Activated CD8-positive, alpha-beta memory T cell treated with anti-CD3 and anti-CD28 coated beads for 4 hours (primary cell): Measurements from ENCODE around the gene RTRAF.

Experiments
- DNase-seq, 2 donors: peaks; one replicate each; pipeline ENCODE4 v3.0.0-alpha.2; 2020; ENCODE audit warnings: low read depth in 2 of 2

Gene RTRAF

DNA sequence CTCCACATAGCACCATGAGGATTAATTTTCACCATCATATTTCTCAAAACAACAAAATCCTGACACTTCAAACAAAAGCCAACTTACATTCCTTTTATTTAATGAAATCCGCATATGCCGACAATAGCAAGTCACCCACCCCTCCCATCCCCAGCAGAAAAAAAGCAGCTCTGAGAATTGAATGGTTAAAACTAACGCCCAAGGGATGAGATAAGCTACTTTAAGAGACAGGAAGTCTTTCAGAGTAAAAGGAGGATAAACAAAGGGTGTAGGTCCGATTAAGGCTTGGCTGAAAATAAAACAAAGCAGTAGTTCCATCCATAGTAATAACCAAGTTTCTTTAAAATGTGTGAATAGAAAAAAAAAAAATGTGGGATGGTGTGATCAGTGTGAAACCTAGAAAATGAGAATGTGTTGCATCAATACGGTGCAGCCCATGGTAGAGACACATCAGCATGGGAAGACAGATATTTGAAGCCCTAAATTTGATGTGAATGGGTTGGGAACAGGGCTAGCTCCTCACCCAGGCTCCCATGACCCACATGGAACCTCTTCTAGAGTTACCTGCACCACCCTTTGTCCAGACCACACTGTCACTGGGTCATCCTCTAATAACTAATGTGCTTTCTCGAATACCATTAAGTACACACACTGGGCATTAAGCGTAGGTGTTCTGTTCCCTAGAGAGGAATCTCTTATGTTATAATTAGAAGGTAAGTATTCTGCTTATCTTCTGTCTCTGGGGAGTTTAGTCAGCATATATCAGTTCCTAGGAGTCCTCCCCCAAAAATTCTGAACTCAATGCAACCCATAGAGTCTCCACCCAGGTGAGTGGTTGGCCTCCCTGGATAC, 31.7 kb downstream of the RTRAF start:
- DNase-seq = no peak

DNA sequence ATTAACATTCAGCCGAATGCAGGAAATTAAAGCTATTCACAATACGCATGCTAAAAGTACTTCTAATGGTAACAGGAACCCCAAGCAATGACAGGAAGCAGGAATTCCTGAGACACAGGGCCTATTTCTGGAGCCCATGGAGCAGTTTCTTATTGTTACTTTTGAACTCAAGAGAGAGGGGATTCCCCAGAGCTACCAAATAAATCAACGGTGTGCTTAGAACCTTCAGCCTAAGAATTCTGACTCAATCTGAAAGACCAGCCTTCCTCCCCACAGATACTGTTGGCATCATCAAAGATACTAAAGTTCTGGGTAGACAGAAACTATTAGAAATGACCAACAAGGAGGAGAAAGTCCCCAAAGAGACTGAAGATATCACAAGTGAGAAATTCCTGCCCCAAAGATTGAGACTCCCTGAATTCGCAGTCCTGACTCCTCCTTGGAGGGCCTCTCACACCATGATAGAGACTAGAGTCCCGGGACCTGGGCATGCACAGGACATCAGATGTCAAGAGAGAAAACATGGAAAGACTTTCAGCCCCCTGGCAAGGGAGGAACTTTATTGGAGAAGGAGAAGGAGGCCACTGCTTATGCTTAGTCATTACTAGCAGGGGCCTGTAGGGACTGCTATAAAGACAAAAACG, 32.7 kb downstream of the RTRAF start:
- no peak for DNase-seq

DNA sequence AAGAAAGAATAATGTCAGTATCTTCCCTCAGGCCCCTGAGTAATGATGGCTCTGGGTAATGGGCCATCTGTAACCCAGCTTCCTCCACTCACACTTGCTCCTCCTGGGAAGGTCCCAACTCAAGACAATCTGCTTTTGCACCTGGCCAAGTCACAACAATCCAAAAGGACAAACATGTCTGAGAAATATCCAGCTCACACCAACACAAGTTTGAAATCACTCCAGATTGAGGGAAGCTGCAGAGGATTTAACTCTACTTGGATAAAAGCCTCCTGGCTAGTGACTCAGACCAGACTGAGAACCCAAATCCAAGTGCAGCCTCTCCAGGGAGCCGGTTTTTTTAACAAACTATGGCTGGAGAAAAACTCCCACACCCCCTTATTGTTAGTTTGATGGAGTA, 34.2 kb downstream of the RTRAF start:
- no peak for DNase-seq

DNA sequence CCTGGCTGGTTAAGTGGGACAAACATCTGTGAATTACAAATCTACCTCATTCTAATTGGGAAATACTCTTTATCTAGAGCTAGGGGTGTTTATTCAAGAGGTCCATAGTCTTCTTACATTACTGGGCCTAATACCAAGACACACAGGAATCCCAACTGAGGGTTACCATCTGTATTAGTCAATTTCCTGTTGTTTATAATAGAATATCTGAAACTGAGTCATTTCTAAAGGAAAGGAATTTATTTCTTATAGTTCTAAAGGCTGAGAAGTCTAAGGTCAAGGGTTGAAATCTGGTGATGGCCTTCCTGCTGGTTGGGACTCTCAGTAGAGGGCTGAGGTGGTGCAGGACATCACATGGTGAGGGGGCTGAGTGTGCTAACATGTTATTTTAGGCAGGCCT, 36.0 kb downstream of the RTRAF start:
- DNase-seq = no peak

DNA sequence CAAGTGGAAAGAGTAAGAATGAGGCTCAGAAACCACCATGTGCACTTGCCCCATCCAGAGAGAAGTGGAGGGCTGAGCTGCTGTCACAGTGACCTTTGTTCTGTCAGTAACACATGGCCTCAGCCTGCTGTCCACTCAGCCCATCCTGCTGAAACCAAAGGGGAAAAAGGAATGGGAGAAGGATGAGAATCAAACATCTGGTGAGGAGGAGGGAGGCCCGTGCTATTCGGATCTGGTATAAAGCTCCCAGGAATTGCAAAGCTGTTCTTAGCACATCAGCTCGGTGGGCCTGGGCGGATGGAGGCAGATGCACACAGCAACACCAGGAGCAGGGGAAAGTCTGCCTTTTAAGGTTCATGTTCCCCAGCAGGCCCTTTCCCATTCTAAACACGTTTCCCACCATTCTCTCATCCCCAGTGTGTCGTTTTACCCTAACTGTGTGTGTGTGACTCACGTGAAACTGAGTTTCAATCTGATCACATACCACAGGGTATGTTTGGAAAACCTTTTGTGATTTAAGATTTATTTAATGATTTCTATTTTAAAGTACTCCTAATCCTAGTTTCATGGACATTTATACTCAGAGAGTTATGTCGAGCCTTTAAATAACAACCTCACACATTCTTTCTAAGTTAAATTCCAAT, 36.8 kb downstream of the RTRAF start:
- DNase-seq = no peak

DNA sequence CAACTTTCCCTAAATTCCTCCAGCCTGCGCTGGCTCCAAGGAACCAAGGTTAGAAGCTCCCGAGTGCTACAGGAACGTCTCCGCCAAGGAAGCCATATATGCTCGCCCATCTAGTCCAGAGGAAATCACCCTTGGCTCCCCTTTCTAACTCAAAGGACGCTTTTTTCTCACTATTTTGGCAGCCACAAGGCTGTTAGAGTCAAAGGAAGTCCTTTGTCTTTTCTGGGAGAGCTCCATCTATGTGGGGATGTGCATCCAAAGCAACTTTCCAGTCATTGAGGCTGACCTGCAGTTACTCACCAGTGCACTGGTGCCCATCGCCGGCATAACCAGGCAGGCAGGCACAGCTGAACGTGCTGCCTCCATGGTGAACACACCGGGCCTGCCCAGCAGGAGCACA, 37.6 kb downstream of the RTRAF start:
- DNase-seq = no peak

DNA sequence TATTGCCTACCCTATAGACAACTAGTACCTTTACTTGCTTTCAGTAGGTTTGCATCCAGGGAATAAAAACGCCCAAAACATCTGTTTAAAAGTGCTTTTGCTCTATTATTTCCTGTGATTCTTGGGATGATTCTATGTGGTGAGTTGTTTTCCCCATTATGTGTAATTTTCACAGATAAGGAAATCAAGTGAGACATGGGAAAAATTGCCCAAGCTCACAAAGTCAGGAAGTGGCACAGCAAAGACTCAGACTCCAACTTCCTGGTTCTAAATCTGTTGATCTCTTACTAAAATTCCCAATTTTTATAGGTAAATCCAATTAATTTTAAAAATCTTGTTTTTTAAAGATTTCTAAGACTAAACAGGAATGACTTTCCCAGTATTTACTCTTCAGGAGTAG, 40.5 kb downstream of the RTRAF start:
- no peak for DNase-seq

DNA sequence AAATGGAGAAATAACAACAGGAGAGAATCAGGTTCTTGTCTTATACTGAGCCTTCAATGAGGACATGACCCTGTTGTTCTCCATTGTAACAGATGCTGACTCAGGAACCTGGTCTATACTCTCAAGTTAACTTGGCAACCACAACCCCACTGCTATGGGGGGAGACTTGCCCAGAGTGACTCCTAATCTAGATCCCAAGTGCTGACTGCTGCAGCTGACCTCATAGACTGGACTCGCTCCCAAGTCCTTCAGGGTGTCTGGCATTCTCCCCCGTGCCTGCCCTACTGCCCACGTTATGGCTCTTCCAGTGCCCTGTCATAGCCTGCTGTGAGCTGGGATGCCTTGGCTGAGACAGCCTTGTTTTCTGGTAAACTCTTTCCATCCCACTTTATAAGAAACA, 42.4 kb downstream of the RTRAF start:
- DNase-seq = no peak

DNA sequence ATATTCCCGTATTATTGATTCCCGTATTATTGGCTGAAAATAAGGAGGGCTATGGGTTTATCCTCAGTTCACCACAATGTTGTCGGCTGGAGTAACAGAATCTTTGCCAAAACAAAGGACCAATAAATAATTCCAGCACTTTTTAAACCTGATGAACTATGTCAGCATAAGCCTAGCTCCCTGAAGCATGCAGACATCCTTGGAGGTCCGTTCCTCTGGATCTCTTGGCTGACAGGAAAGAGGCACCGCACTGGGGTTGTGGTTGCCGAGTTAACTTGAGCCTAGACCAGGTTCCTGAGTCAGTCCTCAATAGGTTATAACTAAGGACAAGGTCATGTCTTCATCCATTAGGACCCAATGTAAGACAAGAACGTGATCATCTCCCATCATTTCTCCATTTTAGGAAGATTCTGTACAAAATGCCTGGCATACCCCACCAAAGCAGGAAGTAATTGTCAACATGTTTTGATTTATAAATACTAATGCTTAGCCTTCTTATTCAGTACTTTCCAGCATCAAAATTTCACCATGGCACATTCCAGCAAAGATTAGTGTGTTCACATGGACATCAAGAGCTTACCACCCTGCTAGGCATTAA, 43.0 kb downstream of the RTRAF start:
- no peak for DNase-seq

DNA sequence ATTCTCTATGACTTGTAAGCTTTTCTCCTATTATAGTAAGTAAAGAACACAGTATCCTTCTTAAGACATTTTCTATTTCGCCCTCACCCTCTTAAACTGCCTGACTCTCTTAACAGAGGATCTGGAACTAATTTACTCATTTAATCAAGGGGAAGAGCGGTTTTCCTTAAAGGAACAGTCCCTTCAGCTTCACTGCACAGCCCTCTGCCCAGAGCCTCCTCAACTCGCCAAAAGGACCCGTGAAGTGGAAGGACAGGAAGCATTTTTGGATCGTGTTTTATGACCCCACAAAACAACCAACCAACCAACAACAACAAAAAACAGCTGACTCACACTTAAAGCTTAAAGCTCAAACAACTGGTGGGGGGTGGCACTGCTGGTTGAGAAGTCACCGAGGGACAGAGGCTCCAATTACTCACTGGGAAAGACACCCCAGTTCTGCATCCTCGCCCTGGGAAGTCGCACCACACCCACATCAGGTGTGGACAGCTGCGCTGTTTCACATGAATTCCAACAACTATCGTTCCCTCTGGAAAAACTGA, 43.8 kb downstream of the RTRAF start:
- DNase-seq = no peak

DNA sequence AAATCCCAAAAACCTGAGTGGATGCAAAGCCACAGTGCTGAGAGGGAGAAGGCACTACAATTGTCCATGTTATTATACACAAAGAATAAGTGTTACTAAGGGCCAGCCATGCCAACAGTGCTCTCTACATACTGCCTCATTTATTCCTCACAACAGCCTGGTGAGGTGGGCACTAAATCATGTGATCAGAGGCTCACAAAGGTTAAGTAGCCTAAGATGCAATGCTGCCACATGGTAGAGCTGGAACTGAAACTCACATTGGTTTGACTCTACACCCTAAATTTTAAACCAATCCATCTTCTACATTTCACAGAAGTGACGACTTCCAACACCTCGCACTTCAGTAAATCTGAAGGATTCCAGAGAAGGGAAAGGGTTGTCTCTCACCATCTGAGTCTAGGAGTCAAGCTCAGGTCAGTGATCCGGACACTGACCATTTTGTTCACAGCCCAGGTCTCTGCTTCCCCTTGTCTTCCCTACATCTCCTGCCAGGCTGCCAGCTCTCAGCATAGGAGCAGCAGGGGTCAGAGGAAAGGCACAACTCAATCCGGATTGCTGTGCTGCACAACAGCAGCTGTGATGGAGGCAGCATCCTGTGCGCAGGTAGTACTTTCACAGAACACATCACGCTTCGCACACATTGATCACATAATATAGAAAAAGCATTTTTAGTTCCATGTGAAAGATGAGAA, 49.9 kb downstream of the RTRAF start:
- no peak for DNase-seq

DNA sequence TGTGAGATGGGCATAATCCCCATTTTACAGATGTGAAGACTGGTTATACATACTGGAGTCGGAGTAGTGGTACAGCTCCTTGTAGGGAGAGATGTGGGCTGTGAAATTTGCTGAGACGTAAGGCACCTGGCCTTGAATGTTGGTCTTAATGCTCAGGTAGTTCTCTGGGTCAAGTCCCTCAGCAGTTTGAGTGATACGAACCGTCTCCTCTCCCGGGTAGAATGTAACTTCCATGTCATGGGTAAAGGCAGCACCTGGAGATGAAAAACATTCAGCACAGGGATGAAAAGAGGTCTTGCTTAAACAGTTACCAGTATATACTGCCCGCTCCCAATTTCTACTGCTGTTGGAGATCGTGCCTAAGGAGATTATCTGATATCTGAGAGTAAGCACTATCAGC, 51.3 kb downstream of the RTRAF start:
- no peak for DNase-seq

DNA sequence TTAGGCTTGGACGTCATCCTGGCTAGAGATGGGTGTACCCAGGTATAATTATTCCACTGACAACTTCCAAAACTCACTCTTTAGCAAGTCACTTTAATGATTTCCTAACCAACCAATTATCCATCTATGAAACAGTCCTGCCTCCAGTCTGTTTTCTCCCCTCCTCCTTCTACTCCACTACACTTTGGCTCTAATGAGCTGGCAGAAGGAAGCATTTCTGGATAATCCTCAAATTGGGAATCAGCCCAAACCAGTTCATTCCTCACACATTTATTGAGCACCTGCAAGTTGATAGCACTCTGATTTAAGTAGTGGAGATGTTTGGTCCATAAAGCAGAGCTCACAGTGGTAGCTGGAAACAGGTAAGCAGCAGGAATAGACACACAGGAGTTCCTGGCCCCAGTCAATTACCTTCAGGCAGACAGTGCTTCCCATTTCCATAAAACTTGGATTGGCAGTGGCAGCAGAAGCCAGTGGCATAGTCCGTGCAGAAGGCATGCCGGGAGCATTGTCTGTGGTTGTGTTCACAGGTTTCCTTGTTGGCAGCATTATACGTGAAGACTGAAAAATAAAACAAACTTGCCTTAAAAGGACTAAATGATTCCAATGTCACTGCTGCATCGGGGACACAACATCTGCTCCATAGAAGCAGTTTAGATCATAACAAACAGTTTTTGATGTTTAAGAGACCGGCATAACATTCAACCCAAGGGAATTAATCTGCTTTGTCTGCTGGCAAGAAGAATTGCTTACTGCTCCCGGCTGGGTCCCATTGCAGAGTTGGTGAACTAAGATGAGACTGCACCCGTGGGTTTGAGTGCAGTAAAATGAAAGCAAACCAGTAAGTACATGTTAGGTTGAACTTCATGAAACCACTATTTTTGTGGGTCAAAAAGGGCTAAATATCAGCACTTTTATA, 53.3 kb downstream of the RTRAF start:
- DNase-seq = no peak

DNA sequence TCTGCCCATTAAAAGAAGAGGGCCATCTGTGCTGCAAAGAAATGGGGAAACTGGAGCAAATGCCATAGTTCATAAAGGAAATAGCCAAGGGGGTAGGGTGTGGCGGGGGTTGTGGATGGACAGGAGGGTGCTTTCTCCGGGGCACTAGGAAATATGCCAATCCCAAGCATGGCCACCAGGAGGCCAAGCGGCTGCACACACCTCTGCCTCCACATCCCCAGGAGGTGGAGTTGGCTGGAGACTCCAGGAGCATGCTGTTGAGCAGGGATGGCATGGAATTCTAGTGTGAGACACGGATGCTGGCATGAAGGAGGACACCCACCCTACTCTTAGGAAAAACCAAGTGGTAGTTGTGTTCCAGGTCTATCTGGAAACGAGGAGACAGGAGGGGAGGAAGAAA, 54.3 kb downstream of the RTRAF start:
- DNase-seq = no peak

DNA sequence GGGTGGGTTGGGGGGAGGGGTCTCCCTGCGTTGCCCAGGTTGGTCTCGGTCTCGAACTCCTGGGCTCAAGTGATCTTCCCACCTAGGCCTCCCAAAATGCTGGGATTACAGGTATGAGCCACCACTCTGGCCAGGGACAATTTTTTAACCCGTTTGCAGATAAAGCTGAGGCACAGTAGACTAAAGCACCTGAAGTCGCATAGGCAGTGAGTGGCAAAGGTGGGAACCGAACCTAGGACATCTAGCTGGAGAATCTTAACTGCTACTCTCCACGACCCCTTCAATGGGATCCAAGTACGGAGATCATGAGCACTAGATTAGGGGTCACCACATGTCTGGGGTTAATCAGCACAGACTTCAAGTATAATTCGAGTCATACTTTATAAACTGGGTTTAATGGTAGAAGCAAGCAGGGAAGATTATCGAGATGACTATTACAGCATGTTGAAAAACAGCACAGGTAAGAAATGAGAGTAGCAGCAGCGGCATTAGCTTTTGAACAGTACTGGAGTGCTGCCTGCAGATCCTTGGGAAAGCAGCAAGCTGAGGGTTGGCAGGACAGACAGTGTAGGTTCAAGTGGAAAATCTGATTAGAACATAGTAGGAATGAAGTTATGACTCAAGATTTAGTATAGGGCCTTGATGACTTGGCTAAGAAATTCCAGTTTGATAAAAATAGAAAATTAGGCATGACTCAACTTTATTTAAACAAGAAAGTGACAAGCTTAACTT, 55.6 kb downstream of the RTRAF start:
- no peak for DNase-seq

DNA sequence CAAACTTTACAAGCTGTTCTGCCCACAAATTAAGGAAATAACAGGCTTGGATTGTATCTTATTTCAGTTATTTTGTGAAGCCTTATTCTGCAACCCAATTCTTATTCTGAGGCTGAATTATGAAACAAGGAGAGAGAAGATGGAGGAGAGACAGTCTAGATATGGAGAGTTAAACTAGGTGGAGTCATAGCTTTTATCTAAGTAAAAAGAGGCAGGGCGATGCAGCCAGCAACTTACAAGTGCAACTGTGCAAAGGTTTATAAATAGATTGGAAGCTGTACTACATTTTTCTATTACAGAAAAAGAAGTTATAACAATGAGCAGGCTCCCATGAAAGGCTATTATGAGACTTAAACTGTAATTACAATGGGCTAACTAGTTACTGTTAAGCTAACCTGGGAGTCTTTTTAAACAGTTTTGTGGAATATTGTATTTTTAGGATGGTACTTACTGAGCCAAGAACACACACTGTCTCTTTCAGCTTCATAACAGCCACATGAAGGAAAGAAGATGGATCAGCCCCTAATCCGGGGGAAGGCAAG, 57.1 kb downstream of the RTRAF start:
- no peak for DNase-seq

DNA sequence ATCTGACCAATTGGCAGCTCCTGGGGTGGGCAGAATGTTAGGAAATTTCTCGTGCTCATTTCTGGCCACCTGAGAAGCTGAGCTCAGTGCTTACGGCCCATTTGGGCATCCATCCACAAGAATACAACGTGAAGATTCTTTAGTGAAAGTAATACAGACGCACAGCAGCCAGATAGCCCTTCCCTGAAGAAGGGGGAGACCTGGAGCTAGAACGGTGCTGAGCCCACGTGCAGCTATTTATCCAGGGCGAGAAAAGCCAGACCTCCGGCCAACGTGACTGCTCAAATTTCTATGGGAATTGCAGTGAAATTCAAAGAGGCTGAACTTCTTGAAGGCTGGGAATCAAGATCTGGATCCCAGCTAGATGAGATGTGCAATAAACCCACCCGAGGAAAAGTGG, 58.8 kb downstream of the RTRAF start:
- no peak for DNase-seq

DNA sequence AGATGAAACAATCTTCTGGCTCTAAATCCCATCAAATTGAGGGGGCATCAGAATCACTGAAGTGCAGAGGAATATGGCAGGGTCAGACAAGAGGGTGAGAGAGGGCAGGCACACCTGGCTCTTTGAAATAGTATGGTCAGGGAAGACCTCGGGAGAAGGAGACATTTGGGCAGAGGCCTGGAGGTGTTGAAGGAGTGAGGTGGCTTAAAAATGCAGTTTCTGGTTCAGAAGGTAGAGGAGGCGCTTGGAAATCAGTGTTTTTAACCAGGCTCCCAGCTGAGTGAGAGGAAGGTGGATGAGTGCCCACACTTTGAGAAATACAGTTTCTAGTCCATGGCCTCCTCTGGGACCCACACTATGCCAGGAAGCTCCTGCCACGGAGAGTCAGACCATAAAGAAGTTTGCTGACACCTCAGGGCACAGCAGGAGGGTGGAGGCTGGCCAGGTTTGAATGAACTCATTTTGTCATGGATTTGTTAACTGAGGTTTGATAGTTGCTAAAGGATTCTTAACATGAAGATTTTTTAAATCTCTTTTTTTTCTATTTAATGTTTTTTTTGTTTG, 59.4 kb downstream of the RTRAF start:
- DNase-seq = no peak

DNA sequence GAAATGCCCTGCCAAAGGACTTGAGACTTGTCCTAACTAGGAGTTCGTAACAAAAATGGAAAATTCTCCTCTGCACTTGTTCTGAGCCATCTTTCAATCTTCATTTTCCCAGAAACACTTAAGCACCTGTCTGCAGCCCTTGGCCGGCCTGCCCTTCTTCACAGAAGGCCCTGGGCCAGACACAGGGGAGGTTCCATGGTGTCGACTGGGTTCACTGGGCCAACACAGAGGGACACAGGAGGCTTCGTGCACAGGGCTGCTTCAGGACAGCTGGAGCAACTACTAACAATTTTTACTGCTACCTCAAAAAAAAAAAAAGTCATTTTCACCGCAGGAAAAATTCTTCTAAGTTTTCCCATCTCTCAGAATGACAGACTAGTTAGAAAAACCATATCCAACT, 59.9 kb downstream of the RTRAF start:
- no peak for DNase-seq
